Progenitor cell of endocrine pancreas (in vitro differentiated cells): ENCODE measurements around the gene STK4. TPM values are rescaled to one million over a fixed set of nuclear protein-coding genes. Genes with fewer than 3 reads are reported as not detected.

Source experiments
- DNase-seq: peaks from one replicate; pipeline ENCODE4 v3.0.0; 2021; ENCODE audit warnings: low spot score; ENCODE audit not compliant: unreplicated experiment
- H3K27ac Mint-ChIP-seq: 2 replicates; pipeline ENCODE4 v1.8.0; 2021; ENCODE audit warnings: mild to moderate bottlenecking, moderate library complexity, mixed read lengths
- H3K27me3 Mint-ChIP-seq: 2 replicates; pipeline ENCODE4 v1.8.0; 2021; ENCODE audit warnings: mixed read lengths
- H3K36me3 Mint-ChIP-seq: 2 replicates; pipeline ENCODE4 v1.8.0; 2022; ENCODE audit warnings: mixed read lengths; ENCODE audit not compliant: insufficient read depth
- H3K4me1 Mint-ChIP-seq: 2 replicates; pipeline ENCODE4 v1.8.0; 2021; ENCODE audit warnings: low read depth, mixed read lengths
- H3K4me3 Mint-ChIP-seq: 2 replicates; pipeline ENCODE4 v1.8.0; 2021; ENCODE audit warnings: low read depth, mild to moderate bottlenecking, moderate library complexity, mixed read lengths
- H3K9me3 Mint-ChIP-seq: 2 replicates; pipeline ENCODE4 v1.8.0; 2021; ENCODE audit warnings: low read depth, mixed read lengths
- CTCF ChIP-seq: fragments of 200-600 bp; sonication (generic); IDR thresholded peaks from one replicate; pipeline ENCODE4 v1.5.0; 2021; ENCODE audit warnings: antibody characterized with exemption, mild to moderate bottlenecking; ENCODE audit not compliant: unreplicated experiment
- total RNA-seq: library from RNA; stranded (reverse); gene quantifications from 2 replicates; pipeline ENCODE4 v1.2.1, GENCODE V29; 2021

STK4 gene
- total RNA-seq, 1 donor from 2014 or later = 36.3 TPM

GRCh38 chr20:44969300-44969894 is 3.1 kb downstream of the STK4 start:
- H3K9me3 Mint-ChIP-seq = no peaks in the 10 kb centered on the region
- peaks cover 24% of the 10 kb centered on the region for H3K4me1 Mint-ChIP-seq
- DNase-seq = no peak
- H3K4me3 Mint-ChIP-seq = no peak overlapping the region
- H3K27me3 Mint-ChIP-seq = no peaks in the 10 kb centered on the region
- H3K27ac Mint-ChIP-seq = no peak overlapping the region
- H3K36me3 Mint-ChIP-seq = peaks cover 9% of the 10 kb centered on the region
- TF ChIP-seq CTCF = no peak

- Mint-ChIP-seq H3K4me1 (peaks cover 24% of the 10 kb centered on the region), H3K36me3 (peaks cover 9% of the 10 kb centered on the region), H3K4me3 (no peak overlapping the region), H3K9me3 (no peaks in the 10 kb centered on the region), H3K27ac (no peak overlapping the region), H3K27me3 (no peaks in the 10 kb centered on the region)
- no peak for TF ChIP-seq CTCF
- no peak for DNase-seq
Observed at GRCh38 chr20:44970243-44970757, 4.0 kb downstream of the STK4 start.

- no peak for DNase-seq
- no peak for TF ChIP-seq CTCF
- no peaks in the 10 kb centered on the region for H3K27me3 Mint-ChIP-seq
- peaks cover 16% of the 10 kb centered on the region for H3K36me3 Mint-ChIP-seq
- no peak overlapping the region for H3K27ac Mint-ChIP-seq
- peaks cover 10% of the 10 kb centered on the region for H3K4me1 Mint-ChIP-seq
- no peaks in the 10 kb centered on the region for H3K9me3 Mint-ChIP-seq
- H3K4me3 Mint-ChIP-seq = no peak overlapping the region
Observed at GRCh38 chr20:44973053-44973452, 6.7 kb downstream of the STK4 start.

- no peak overlapping the region for H3K27ac Mint-ChIP-seq
- peaks cover 21% of the 10 kb centered on the region for H3K36me3 Mint-ChIP-seq
- no peak for TF ChIP-seq CTCF
- H3K4me1 Mint-ChIP-seq = no peaks in the 10 kb centered on the region
- H3K9me3 Mint-ChIP-seq = no peaks in the 10 kb centered on the region
- no peaks in the 10 kb centered on the region for H3K27me3 Mint-ChIP-seq
- no peak for DNase-seq
- no peak overlapping the region for H3K4me3 Mint-ChIP-seq
Observed at GRCh38 chr20:44976698-44977097, 10.4 kb downstream of the STK4 start.

GRCh38 chr20:44979090-44979621 is 12.8 kb downstream of the STK4 start:
- no peak for TF ChIP-seq CTCF
- DNase-seq = no peak
- H3K4me3 Mint-ChIP-seq = no peak overlapping the region
- peaks cover 17% of the 10 kb centered on the region for H3K36me3 Mint-ChIP-seq
- H3K4me1 Mint-ChIP-seq = no peaks in the 10 kb centered on the region
- no peaks in the 10 kb centered on the region for H3K27me3 Mint-ChIP-seq
- no peaks in the 10 kb centered on the region for H3K9me3 Mint-ChIP-seq
- H3K27ac Mint-ChIP-seq = no peak overlapping the region
